ENCODE measurements around the gene DRICH1. TPM values are rescaled to one million over a fixed set of nuclear protein-coding genes. Genes with fewer than 3 reads are reported as not detected.

DRICH1 gene
- total and polyA plus RNA-seq, 2 experiments from 2014 or later, result not detected

GRCh38 chr22:23621082-23621780, 10.9 kb downstream of the DRICH1 start:
- Histone ChIP-seq H3K27ac (peak overlapping the region; percentile 83), H2AFZ (no peak overlapping the region), H3K79me2 (no peaks in the 10 kb centered on the region), H3K9me3 (ENCODE audit: low read depth) (no peaks in the 10 kb centered on the region), H3K4me3 (no peak overlapping the region), H4K20me1 (ENCODE audit: insufficient read depth, poor library complexity, severe bottlenecking) (no peaks in the 10 kb centered on the region), H3K36me3 (replicated peaks; ENCODE audit: insufficient read depth, low read depth) (no peaks in the 10 kb centered on the region), H3K27me3 (no peaks in the 10 kb centered on the region), H3K9me2 (replicated peaks; ENCODE audit: insufficient read depth) (no peaks in the 10 kb centered on the region), H3K4me2 (no peak overlapping the region), H3K4me1 (ENCODE audit: insufficient read depth) (peaks cover 6% of the 10 kb centered on the region)
- WGBS (ENCODE audit: low lambda C conversion rate, missing lambda C conversion rate), result 56% methylated on average over 9 of the region's 9 CpGs
- DNase-seq (ENCODE audit: low spot score), result peak; percentile 53
- TF ChIP-seq EZH2phosphoT487 (IDR thresholded peaks at IDR 0.05; ENCODE audit: low read depth, severe bottlenecking, unreplicated experiment) (no peak), EZH2 (IDR thresholded peaks at IDR 0.05; ENCODE audit: borderline replicate concordance) (no peak), CTCF (IDR thresholded peaks at IDR 0.05; ENCODE audit: poor library complexity) (no peak)

GRCh38 chr22:23613193-23613972, 18.7 kb downstream of the DRICH1 start:
- Histone ChIP-seq H3K79me2 (no peaks in the 10 kb centered on the region), H3K4me2 (no peak overlapping the region), H3K36me3 (replicated peaks; ENCODE audit: insufficient read depth, low read depth) (no peaks in the 10 kb centered on the region), H4K20me1 (ENCODE audit: insufficient read depth, poor library complexity, severe bottlenecking) (no peaks in the 10 kb centered on the region), H3K27ac (peak overlapping the region; percentile 42), H3K9me3 (ENCODE audit: low read depth) (no peaks in the 10 kb centered on the region), H2AFZ (no peak overlapping the region), H3K9me2 (replicated peaks; ENCODE audit: insufficient read depth) (no peaks in the 10 kb centered on the region), H3K27me3 (no peaks in the 10 kb centered on the region), H3K4me3 (no peak overlapping the region), H3K4me1 (ENCODE audit: insufficient read depth) (no peaks in the 10 kb centered on the region)
- WGBS (ENCODE audit: low lambda C conversion rate, missing lambda C conversion rate), result 73% methylated on average over 7 of the region's 7 CpGs
- no peak for DNase-seq (ENCODE audit: low spot score)
- TF ChIP-seq CTCF (IDR thresholded peaks at IDR 0.05; ENCODE audit: poor library complexity) (no peak), EZH2phosphoT487 (IDR thresholded peaks at IDR 0.05; ENCODE audit: low read depth, severe bottlenecking, unreplicated experiment) (no peak)

- no peak for DNase-seq (ENCODE audit: low spot score)
- Histone ChIP-seq H2AFZ (no peak overlapping the region), H3K9me3 (ENCODE audit: low read depth) (no peaks in the 10 kb centered on the region), H3K36me3 (replicated peaks; ENCODE audit: insufficient read depth, low read depth) (no peaks in the 10 kb centered on the region), H3K27ac (no peak overlapping the region), H3K27me3 (no peaks in the 10 kb centered on the region), H3K4me3 (no peak overlapping the region), H4K20me1 (ENCODE audit: insufficient read depth, poor library complexity, severe bottlenecking) (no peaks in the 10 kb centered on the region), H3K4me1 (ENCODE audit: insufficient read depth) (no peaks in the 10 kb centered on the region), H3K9me2 (replicated peaks; ENCODE audit: insufficient read depth) (no peaks in the 10 kb centered on the region), H3K79me2 (no peaks in the 10 kb centered on the region), H3K4me2 (no peak overlapping the region)
- WGBS (ENCODE audit: low lambda C conversion rate, missing lambda C conversion rate), result 89% methylated on average over 12 of the region's 12 CpGs
- TF ChIP-seq EZH2phosphoT487 (IDR thresholded peaks at IDR 0.05; ENCODE audit: low read depth, severe bottlenecking, unreplicated experiment) (no peak), EZH2 (IDR thresholded peaks at IDR 0.05; ENCODE audit: borderline replicate concordance) (no peak), CTCF (IDR thresholded peaks at IDR 0.05; ENCODE audit: poor library complexity) (no peak)
Measured at GRCh38 chr22:23609983-23610781, 21.9 kb downstream of the DRICH1 start.
